Stimulated activated CD8-positive, alpha-beta memory T cell treated with anti-CD3 and anti-CD28 coated beads, Interleukin-4, amount 100 ng/mL, for 4 hours (primary cell): ENCODE results near the gene MTUS2.

ENCODE experiments used
- DNase-seq, 2 donors: peaks; one replicate each; pipeline ENCODE4 v3.0.0-alpha.2; 2020; ENCODE audit warnings: low read depth in 2 of 2, low spot score in 1 of 2

The MTUS2 gene

DNA sequence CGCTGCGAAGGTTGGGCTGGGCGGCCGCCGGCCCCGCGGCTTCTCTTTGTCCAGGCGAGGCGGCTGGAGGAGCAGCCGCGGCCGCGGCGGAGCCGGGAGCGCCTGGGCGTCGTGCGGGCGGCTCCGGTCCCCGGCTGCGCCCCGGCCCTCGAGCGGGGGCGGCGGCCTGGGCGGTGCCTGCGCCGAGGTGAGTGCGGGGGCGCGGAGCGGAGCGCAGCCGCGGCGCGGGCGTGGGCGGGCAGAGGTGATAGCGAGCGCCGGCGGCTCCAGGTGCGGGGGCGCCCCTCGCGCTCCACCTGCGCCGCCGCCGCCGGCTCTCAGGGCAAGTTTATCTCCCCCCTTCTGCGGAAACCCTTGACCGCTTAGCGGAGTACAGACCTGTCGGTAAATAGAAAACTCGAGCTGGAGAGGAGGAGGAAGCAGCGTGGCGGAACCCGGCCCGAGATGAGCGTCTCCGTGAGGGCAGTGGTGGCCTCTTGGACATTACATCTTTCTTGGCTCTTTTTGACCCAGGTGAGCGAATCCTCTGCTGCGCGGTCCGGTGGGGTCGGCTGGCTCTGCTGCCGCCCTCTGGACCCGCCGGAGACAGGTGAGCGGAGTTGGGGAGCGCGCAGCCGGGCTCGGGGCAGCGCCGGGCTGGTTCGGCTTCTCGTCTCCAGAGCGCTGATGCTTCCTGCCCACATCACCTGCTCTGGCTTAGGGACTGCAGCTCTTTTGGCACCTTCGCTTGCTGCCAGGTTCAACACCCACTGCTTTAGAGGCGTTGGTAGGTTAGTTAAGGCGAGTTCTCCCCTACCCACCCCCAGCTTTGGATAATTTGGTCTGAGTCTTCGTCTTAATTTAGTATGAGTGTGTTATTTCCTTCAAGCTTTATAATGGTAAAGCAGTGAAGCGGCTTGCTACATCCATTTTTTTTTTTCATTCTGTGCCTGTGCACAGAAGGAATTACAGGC is at the start of gene MTUS2:
MTUS2 (plus strand) TSS at position 241 of the 953 bp plus-strand sequence.
- no peak for DNase-seq

DNA sequence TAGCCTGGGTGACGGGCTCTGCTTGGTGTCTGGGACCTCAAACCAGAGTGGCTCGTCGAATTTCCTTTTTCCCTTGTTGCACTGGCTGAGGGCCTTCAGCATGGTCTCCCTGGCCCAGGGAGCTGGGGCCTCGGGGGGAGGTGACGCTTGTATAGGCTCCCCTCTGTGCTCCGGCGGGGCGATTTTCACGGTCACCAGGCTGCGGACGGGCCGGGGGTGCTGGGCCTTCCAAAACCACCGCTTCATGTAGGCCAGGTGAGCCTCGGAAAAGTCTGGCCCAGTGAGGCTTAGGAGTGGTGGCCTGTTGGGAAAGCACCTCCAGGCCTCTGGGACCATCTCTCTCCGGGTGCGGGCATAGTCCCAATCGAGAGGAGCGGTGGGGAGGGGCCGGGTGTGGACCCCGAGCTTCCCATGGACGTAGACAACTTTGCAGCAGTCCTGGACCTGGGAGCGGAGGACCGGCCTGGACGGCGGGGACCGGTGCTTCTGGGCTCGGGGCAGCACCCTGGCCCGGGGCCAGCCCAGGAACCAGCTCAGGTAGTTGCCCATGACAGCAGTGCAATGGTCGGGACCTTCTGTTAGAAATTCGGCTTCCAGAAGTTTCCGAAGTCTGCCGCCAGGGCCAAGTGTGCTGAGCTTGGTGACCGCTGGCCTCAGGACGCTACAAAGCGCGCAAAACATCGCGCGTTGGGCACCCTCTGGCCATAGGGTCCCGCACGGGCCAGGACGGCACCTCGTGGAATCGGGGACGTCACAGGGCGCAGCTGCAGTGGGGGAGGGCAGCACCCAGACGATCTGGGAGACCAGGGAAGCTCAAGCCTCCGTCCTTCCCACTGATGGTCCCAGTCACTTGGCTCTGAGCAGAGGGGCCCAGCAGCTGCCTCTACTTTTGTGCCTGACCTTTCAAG is 41.6 kb upstream of the MTUS2 start:
- no peak for DNase-seq

DNA sequence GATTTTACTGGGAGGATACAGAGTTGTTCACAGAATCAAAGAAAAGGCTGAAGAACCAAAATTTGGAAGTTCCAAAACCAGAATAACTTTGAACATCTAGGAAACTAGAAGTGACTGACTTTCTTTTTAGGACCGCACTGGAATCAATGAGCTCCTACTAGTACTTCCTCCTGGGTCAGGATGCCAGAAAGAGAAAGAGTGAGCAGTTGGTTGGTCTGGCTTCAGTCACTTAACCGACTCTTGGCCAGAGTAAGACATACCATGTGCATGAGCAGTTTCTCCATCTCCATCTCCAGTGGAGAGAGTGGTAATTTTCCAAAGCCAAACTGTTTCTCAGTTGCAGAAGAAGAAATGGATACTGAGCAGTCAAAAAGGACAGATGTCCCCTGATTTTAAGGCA is 27.1 kb upstream of the MTUS2 start:
- no peak for DNase-seq

DNA sequence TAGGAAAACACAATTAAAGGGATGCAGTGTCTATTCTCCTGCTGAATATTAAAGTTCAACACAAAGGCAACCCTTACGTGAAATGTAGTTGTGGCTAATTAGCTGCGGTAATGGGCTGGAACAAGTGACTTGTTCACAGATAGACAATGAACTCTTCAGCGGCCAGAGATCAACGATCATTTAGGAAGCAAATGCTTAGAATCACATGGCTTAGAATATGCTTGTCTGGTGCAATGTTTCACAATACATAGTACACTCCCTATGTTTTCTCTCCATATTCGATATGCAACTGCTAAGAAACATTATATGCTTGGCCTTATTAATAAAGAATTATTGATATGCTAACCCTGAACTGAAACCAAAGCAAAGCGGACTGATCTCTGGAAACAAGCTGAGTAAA is 25.7 kb upstream of the MTUS2 start:
- DNase-seq: no peak

DNA sequence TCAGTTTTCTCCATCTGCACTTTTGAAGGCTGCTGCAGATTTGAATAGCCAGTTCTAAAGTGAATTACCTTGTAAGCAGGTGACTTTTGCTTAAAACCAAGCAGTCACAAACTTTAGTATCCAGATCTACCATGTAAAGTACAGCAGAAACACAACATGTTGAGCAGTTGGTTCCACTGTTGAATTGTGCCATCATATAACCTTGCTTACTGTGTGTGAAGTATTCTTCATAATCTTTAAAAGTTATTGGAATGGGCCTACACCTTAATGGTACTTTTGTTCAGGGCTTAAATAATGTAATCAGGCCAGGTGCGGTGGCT is 23.2 kb upstream of the MTUS2 start:
- no peak for DNase-seq

DNA sequence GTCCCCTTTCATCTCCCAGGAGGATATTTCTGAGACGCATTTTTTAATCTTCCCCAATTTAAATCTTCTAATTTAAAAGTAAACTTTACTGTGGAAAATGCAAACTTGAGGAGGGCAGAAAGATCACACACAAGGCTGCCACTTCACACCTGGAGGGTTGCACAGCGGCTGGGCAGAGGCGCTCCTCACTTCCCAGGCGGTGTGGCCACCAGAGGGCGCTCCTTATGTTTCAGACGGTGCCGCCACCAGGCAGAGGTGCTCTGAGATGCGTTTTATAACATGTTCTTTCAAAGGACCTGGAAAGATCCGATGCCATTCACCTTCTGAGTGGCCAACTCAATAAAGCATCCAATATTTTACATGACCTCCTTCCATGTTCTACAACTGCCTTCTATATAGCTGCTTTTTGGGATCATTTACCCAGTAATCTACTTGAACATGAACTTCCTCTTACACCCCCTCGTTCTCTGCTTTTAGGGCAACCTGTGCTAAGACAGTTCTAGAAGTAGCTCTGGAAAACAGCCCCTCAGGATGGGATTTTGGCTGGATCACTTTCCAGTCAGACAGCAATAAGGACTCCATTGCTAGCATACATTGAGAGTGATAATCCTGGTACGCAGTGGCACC is 14.8 kb upstream of the MTUS2 start:
- DNase-seq: no peak

DNA sequence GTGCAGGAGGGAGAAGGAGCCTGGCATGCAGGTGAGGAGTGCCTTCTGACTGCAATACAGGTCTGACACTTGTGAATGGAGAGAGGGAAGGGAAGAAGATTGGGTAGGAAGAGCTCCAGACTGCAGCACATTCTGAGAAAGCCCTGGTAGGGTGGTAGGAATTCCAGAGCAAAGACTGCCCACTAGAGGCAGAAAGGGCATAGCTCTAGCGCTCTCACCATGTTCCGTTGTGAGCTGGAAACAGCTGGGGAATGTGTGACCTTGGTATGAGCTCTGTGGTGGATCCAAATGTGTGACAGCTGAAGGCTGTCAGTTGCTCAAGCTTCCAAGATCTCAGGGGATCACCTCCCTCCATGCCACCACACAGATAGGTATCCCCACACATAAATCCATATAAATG is 2.9 kb upstream of the MTUS2 start:
- no peak for DNase-seq

DNA sequence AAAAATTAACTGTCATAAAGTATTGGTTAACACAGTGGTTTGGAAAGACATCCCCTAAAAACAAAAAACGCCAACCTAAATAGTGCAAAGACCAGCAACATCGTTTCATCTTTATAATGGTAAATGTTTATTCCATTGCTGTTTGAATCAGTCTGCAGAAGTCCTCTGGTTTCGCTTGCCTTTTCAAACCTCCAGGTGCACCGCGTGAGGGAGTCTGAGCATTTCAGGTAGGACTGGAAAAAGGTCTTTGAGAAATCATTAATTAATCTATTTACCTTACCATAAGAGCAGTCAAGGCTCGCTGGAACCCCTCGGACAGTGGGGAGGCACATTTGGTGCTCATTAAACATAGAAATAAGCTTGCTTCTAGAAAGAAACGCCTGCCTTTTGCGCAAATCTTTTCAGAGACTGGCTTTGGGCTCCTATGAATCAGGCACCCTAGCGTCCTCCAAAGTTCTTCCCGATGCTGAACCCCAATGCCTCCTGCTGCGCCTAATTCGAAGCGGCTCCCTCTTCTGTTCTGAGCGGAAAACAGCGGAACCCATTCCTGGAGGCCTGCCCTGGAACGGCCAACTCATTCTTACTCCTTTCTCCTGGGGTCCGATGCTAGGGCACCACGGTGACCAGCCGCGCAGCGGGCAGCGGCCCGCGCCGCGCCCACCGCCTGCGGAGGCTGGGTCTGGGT is 951 bp upstream of the MTUS2 start:
- no peak for DNase-seq

DNA sequence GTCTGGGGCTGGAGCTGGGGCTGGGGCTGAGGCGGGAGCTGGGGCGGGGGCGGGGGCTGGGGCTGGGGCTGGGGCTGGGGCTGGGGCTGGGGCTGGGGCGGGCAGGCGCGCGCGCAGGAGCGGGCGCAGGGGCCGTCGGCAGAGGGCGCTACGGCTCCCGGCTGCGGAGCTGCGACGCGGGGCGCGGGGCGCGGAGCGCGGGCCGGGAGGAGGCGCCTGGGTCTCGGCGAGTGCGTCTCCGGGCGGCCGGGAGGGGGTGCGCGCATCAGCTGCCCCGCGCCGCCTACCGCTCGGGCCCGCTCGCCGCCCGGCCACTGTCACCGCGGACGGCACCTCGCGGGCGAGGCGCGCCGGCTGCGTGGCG is 422 bp upstream of the MTUS2 start:
- no peak for DNase-seq

DNA sequence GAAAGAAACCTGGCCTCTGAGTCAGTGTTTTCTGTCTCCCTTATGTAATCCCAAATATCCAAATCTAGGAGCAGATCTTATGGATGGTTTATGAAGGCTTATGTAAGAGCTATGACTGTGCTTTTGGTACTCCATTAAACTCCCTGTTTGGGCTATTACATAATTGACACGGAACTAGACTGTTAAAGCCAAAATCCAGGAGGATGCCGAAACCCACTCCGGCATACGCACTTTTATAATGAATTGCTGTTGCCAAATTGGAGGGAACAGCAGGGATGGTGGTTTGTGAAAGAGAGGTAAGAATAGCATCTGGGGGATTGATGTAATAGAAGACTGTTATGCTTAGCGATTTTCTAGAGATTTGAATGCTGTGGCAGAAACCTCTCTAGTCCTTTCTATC is 2.0 kb downstream of the MTUS2 start:
- no peak for DNase-seq

DNA sequence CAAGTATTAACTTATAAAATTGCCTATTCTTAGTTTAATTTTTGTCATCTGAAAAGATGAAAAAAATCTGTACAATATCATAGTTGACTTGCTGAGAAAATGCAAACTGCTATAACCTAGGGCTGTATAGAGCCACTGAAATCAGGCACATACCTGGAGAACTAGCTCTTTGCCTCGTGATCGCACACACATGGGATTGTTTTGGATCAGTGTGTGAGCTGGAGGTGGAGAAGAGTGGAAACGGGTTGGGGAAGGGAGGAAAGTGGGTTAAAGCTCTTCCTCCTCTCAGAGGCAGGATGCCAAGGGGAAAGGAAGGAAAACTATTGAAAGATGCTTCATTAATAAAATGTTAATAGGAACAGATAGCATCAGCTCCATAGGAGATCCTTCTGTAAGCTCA is 2.7 kb downstream of the MTUS2 start:
- DNase-seq: no peak

DNA sequence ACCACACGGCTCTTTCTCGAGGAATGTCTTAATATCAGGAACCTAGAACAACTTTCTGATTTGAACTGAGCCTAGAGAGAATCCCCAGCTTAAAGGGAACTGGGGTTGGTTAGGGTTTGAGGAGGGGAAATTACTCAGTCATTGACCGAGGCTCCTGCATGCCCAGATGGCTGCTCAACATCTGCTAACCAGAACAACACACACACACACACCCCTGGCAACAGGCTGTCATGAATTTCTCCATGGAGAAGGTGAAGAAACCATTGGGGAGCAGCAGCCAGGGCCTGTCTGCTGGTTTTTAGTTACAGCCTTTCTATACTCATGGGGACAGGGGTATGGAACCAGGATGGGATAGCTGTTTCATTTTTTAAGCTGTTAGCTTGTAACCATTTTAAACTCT is 5.2 kb downstream of the MTUS2 start:
- no peak for DNase-seq

DNA sequence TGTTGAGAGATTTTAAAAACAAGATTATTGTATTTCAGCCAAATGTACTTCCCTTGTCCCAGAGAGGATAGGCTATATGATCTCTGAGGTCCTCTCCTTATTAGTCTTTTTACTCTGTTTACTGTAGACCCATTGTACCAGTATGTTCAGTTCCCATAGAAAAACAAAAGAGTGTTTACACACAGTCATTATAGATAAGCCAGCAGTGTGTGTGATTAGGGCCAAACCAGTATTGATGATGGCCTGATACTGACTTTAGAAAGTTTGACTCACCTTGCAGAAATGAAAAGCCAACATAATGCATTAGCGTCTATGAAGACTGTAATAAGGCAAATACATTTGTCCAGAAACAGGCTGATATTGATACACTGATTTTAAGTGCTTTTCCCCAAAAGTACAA is 6.2 kb downstream of the MTUS2 start:
- DNase-seq: no peak

DNA sequence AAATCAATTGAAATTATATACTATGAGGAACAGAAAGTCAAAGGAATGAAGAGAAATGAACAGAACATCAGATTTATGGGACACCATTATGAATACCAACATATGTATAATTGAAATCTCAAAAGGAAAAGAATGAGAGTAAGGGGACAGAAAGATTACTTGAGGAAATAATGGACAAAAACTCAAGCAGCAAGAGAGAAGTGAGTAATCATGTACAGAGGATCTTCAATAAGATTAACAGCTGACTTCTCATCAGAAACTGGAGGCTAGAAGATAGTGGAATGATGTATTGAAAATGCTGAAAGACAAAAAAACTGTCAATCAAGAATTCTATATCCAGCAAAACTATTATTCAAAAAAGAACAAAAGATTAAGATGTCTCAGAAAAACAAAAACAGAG is 10.4 kb downstream of the MTUS2 start:
- no peak for DNase-seq

DNA sequence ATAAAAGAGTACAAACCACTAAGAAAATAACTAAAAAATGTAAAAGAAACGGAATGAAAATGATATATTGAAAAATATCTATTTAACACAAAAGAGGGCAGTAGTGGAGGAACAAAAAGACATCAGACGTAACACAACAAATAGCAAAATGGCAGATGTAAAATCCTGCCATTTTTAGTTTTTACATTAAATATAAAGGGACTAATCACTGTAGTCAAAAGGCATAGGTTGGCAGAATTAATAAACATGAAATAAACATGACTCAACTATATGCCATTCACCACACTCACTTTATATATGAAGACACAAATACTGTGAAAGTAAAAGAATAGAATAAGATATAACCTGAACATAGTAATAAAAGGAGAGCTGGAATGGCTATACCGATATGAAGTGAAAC is 11.0 kb downstream of the MTUS2 start:
- no peak for DNase-seq

DNA sequence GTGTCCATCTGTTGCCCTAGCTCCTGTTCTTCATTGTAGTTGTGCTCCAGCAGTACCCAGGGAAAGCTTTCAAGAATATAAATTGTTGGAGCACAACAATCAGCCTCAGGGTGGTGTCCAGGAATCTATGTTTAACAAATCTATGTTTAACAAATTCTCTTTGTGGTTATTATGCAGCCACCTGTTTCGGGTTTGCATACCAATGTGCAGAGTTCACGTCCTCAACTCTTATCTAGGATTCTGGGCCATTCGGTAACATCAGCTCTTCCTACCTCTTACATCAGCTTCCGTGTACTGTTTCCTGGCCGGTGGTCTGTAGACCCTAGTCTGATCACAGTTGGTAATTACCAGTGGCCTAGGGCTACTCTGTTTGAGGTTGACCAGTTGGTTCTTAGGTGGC is 17.0 kb downstream of the MTUS2 start:
- DNase-seq: no peak

DNA sequence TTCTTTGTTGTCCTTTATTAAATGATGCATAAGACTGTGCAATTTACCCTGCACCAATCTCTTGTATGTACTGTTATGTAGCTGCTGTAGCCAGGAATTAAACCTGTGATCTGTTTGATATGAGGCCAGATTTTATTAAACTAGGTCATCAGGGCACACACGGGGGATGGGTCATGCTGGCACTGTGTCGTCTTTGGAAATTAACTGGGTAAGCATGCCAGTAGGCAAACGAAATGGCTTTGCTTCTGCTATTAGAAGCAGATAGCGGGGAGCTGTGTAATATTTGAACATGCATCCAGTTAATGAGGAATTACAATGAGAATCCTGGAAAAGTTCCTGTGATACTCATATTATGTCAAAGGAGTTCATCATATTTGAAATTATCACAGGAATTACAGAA is 23.5 kb downstream of the MTUS2 start:
- no peak for DNase-seq

DNA sequence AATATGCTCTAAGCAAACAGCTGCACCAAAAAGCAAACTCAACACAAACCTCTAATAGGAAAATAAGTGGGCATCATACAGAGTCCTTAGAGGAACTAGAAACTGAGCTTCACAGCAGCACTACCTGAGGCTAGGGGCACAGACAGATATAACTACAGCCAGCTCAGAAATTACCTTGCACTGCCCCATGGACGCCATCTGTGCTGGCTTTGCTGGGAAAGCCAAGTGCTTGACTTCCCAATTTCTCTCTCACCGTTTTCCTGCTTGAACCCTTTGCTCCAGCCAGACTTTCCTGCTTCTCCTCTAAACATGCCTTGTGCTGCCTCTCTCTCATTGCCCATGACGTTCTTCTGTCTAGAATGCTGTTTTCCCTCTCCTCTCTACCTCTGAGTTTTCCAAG is 29.3 kb downstream of the MTUS2 start:
- DNase-seq: no peak

DNA sequence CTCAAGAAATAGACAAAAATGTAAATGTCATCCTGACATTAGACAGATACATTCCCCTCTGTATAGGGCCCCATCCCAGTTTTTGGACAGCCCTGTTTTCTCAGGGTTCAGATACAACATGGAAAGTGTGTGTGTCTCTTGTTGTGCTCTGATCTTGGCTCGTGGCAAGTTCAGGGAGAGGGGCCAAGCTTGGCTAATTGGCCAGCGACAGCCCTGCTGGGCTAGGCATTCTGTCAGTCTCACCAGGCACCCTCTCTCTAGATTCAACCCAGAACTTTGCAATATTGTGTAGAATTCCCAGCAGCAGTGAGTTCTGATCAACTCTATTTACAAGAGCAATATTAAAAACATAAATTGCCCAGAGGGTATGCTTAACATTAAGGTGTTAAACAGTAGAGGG is 30.1 kb downstream of the MTUS2 start:
- no peak for DNase-seq

DNA sequence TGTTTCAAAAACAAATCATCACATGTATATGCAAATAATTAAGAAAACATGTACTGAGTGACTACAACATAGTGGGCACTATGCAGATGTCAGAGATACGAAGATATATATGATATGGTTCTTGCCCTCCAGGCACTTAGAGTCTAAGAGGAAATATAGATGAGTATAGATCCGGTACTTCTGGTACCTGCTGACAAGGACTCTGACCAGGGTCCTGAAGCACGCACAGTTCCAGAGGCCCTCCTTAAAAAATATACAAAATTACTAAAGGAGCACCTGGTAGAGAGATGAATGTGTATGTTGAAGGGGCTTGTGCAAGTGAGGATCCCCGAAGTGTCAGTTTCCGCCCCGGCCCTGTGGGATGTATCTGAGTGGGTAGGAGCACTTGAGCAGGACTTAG is 31.3 kb downstream of the MTUS2 start:
- no peak for DNase-seq

DNA sequence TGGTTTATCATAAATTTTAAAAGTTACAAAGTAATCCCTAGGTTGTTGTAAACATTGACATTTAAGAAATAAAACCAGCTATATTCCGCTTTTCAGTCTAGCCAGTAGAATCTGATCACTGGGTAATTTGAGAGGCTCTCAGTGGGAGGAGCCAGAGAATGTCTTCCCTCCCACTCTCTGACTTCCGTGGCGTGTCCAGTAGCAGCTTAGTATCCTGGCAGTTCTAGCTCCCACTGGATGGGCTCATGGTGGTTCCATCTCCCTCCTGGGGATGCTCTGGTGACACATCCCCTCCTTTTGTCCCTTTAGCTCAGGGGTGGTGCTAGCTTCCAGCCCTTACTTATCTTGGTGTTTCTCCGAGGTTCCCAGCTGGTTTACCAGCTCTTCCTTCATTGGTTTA is 34.5 kb downstream of the MTUS2 start:
- DNase-seq: no peak
